Ureter (tissue), 1 donor: ENCODE results near the gene TM9SF2. TPM values are rescaled to one million over a fixed set of nuclear protein-coding genes. Genes with fewer than 3 reads are reported as not detected.

Experiments used
- DNase-seq: peaks from one replicate; pipeline ENCODE4 v3.0.0-alpha.2; 2020; ENCODE audit warnings: low spot score
- total RNA-seq: library from RNA; stranded (reverse); gene quantifications from one replicate; pipeline ENCODE4 v1.2.4, GENCODE V29; 2023
- donor health status: DM: yes; HTN: yes; CAD: no.

TM9SF2 gene
- total RNA-seq, 1 donor from 2014 or later = 121 TPM

GRCh38 chr13:99495466-99496183 lies 5.6 kb upstream of the TM9SF2 start:
- DNase-seq = no peak

DNA sequence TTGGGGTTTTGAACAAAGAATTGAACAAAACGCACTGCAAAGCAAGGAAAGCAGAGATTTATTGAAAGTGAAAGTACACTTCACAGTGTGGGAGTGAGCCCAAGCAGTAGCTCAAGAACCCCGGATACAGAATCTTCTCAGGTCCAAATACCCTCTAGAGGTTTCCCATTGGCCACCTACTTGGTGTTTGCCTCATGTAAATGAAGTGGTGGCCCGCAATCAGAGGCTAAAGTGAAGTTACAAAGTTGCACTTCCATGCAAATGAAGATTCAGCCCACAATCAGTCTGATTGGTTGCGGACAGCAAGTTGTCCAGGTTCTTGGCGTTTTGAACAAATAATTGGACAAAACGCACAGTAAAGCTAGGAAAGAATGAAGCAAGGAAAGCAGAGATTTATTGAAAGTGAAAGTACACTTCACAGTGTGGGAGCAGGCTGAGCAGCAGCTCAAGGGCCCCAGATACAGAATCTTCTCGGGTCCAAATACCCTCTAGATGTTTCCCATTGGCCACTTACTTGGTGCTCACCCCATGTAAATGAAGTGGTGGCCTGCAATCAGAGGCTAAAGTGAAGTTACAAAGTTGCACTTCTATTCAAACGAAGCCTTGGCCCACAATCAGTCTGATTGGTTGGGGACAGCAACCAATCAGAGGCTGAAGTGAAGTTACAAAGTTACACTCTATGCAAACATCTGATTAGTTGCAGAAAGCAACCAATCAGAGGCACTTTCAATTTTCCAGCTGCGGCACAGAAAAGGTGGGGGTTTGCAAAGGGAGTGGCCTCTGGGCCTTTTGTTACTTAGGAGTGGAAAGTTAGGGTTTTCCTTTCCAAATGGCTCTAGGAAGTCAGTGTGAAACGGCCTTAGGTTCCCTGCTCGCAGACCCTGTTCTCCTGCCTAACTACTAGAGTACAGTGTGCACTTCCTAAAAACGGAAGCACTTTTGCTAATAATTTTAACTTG lies 4.8 kb upstream of the TM9SF2 start:
- peak; percentile 67 for DNase-seq

DNA sequence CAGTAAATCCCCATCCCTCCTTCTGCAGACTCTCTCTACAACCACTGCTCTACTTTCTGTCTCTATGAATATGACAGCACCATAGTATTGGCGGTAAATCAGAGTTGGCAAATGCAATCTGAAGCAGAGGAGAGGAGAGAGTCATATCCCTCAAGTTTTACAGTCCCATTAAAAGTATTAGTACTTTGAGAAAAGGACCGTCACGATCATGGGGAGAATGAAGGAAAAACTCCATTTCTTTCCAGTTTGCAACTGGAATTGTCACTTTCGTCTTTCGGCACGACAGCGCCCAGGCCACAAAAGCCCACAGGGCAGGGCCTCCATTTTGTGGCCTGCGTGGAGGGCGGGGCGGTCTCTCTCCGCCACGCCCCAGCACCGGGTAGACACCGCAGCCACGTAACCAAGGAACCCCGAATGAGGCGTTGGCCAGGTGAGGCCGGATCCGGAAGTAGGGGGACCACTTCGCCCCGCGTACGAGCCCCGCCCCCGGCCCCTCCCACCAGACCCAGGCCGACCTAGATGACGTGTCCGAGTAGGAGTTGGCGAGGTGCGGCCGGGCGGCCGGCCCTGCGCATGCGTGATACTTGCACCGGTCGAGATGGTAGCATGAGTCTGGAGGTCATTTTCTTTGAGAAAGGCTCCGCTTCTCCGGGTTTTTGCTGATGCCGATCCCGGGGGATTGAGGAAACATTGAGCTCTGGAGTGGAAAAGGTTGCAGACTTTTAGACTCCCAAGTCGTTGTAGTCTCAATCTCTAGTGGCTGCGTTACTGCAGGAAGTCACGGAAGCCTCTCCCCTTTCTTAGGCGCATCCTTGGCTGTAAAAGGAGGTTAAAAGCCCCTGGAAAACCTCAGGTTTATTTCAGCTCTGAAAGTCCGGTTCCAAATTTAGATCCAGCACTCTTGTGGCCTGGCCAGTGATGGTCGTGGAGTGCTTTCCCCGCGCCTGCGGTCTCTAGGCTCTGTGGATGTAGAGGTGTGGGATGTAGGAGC lies 2.8 kb upstream of the TM9SF2 start:
- peak; percentile 98 for DNase-seq

GRCh38 chr13:99500839-99501183 lies 461 bp upstream of the TM9SF2 start:
- no peak for DNase-seq

DNA sequence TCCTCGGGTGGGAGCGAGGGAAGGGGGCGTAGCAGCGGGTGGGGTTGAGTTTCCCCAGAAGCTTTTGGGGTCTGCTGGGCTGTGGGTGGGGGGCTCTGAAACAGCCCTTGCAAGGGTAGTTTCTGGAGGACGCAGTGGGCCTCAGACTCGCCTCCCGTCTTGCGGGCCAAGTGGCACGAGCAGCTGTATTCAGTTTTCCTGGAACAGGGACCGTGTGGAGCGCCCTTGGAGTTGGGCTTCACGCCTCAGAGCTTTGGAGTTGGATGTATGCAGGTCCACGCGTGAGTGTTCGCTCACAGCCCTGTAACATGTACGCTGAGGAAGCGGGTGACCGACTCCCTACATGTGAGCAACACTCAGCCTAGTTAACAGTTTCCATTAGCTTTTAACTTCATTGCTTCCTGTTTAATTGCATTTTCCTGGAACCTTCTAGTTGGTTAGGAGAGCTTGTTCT lies 603 bp downstream of the TM9SF2 start:
- DNase-seq = no peak

GRCh38 chr13:99505814-99506269 lies 4.6 kb downstream of the TM9SF2 start:
- DNase-seq = no peak

DNA sequence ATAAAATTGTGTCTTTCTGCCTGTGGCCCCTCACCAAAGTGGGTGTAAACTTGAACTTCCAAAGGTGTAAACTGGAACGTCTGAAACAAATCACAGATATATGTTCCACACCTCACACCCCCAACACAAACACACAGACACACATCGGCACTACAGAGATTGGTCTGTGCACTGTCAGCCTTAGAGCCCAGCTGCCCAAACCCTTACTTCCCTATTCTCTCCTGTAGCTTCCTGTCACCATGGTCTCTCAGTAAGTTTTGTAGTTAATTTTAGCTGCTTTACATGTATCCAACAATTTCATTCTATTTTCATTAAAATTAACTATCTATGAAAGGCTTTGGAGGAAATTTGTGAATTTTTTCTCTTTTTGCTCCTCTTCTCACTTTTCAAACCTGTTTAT lies 5.4 kb downstream of the TM9SF2 start:
- no peak for DNase-seq

DNA sequence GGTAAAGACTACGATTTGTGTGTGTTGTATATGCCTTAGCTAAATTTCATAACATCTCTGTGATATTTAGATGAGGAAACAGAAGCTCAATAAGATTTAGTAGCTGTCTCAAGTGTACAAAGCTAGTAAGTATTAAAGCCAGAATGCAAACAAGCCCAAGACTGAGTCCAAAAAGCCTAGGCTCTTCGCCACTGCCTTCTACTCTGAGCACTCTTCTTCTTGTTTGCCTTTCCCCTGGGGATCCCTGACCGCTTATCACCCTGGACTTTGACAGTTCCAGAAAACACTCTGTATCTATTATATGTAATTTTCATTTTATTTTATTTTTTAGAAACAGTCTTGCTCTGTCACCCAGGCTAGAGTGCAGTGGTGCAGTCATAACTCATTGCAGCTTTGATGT lies 5.8 kb downstream of the TM9SF2 start:
- no peak for DNase-seq

- DNase-seq = no peak
These were observed 6.3 kb downstream of the TM9SF2 start for GRCh38 chr13:99507551-99507950.

GRCh38 chr13:99507986-99508385 lies 6.7 kb downstream of the TM9SF2 start:
- DNase-seq = no peak

GRCh38 chr13:99509479-99509878 lies 8.2 kb downstream of the TM9SF2 start:
- no peak for DNase-seq

DNA sequence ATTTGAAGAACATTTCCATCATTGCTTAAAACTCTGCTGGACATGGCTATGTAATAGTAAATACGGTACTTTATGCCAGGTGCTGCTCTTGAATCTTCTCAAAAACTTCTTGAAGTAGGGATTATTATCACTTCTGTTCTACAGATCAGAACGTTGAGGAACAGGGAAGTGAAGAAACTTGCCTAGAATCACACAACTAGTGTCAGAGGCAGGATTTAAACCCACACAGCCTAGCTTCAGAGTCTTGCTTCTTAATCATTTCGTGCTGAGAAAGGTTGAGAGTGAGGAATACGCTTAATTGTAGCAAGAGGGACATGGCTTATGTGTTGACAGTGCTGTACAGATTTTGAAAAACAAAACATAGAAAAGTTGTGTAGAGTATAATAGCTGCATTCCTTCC lies 13.5 kb downstream of the TM9SF2 start:
- no peak for DNase-seq

DNA sequence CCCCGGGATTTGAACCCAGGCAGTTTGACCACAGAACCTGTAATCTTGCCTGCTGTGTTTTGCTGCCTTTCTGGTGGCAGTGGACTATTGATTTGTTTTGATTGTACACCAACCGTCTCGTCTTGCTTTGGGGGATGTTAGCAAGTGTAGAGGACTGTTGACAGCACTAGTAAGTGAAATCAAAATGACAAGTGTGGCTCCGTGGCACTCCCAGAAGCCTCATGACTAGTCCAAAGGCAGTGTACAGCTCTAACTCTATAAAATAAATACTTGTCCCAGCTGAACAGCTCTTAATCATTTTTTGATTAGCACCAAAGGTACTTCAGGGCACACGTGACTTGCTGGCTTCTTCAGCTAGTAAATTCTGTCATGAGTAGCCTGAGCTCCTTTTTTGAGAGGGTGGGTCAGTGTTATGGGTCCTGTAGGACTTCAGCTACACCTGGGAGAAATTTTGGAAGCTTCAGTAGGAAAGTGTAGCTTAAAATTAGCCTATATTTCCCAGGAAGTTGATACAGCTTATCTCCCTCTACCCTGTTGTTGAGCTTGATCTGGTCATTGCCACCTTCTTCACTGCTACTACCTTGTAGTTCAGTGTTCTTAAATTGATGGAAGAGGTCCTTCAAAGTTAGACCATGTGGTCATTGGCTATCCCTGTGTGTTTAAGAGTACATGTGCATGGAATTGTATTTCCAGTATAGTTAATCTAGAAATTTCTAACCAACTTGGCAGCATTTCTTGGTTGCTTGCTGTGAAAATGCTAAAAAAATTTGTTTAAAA lies 15.1 kb downstream of the TM9SF2 start:
- DNase-seq = no peak

DNA sequence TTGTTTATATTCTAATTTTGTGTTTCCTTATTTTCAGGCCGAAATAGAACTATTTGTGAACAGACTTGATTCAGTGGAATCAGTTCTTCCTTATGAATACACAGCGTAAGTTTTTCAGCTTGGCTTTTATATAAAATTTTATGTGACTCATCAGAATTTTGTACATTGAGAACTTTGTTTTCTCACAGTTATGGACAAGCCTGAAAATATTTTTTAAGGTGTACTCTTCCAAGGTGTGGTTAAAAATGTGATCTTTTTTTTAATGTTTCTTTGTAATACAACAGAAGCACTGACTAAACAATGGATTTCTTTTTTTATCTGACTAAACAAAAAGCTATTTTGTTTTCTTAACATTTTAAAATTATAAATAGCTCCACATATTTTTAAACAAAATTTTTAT lies 16.3 kb downstream of the TM9SF2 start:
- no peak for DNase-seq

GRCh38 chr13:99517984-99518383 lies 16.7 kb downstream of the TM9SF2 start:
- no peak for DNase-seq

DNA sequence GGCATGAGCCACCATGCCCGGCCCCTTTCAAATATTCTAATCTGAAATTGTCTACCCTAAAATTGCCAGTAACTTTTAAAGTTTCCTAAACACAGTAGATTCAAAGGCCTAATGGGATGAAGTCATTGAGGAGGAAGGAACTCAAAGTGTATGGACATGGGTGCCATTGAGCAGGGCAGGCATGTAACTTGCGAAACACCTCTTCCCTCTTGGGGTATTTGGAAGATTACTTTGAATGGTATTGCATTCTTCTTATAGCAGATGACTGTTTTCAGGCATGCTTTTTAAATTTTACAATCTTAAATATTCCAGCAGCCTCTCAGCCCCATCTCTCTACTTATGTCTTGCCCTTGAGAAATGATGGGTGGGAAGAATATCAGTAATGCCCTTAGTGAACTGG lies 21.0 kb downstream of the TM9SF2 start:
- DNase-seq = no peak

DNA sequence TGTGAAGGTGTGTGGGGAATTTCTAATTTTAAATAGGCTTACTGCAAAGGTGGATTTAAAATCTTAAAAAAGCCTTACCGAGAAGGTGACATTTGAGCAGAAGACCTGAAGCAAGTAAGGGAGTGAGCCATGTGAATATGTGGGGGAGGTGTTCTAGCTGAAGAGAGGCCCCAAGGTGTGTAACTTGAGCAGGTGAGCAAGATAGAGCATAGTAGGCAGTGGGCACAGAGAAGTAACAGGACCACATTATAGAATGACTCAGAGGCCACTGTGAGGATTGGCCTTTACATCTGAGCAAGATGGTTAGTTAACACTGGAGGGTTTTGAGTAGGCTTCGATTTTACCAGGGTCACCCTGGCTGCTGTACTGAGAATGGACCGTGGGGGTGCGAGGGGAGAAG lies 22.6 kb downstream of the TM9SF2 start:
- DNase-seq = no peak

GRCh38 chr13:99525967-99526366 lies 24.7 kb downstream of the TM9SF2 start:
- DNase-seq = no peak

GRCh38 chr13:99526549-99526948 lies 25.3 kb downstream of the TM9SF2 start:
- DNase-seq = no peak

GRCh38 chr13:99527301-99527700 lies 26.0 kb downstream of the TM9SF2 start:
- DNase-seq = no peak

- DNase-seq = no peak
These were observed 27.3 kb downstream of the TM9SF2 start for GRCh38 chr13:99528547-99528946.
